Stomach (tissue), 9 donors: ENCODE data around the gene KRTAP17-1. TPM values are rescaled to one million over a fixed set of nuclear protein-coding genes. Genes with fewer than 3 reads are reported as not detected.
A peak's percentile ranks its signal among the peaks of the same experiment; 100 is the strongest.
"Not testable (repeated sequence)": the region's sequence is repeated elsewhere in the genome, so short reads cannot be mapped to it uniquely, and the experiment has no call there.

Experiments used
- DNase-seq, 2 donors: peaks; one replicate each; pipeline versions ENCODE4 v3.0.0 to v3.0.0-alpha.2; 2013 to 2019
- H3K27ac ChIP-seq, 5 donors: fragments of 200-600 bp in 4 of 5; sonication (generic) in 4 of 5; one replicate each; pipeline ENCODE4 v1.5.1; 2013 to 2019; ENCODE audit warnings: mild to moderate bottlenecking in 1 of 5, moderate library complexity in 1 of 5
- H3K27me3 ChIP-seq, 3 donors: fragments of 200-600 bp; sonication (generic); one replicate each; pipeline ENCODE4 v1.5.1; 2017 to 2019; ENCODE audit warnings: mixed run types in 1 of 3
- H3K36me3 ChIP-seq, 4 donors: fragments of 200-600 bp; sonication (generic); 1 replicate in 3 of 4; 2 replicates in 1 of 4; pipeline ENCODE4 v1.5.1; 2016 to 2019
- H3K4me1 ChIP-seq, 4 donors: fragments of 200-600 bp; sonication (generic); one replicate each; pipeline ENCODE4 v1.5.1; 2016 to 2019
- H3K4me3 ChIP-seq, 4 donors: fragments of 200-600 bp; sonication (generic) in 3 of 4; one replicate each; pipeline ENCODE4 v1.5.1; 2016 to 2019; ENCODE audit warnings: mild to moderate bottlenecking in 1 of 4
- H3K9me3 ChIP-seq, 4 donors: fragments of 200-600 bp; sonication (generic); one replicate each; pipeline ENCODE4 v1.5.1; 2016 to 2019
- EP300 ChIP-seq: sonication (generic); formaldehyde crosslinking; IDR thresholded peaks from one replicate; pipeline ENCODE4 v1.6.1; 2017; ENCODE audit warnings: antibody characterized with exemption
- POLR2A ChIP-seq, 4 donors: fragments of 450-650 bp; IDR thresholded peaks; one replicate each; pipeline ENCODE4 v1.6.1; 2016; ENCODE audit warnings: antibody characterized with exemption in 4 of 4, control low read depth in 2 of 4, mild to moderate bottlenecking in 1 of 4, moderate library complexity in 1 of 4
- POLR2AphosphoS5 ChIP-seq, 3 donors: sonication (generic); formaldehyde crosslinking; IDR thresholded peaks; one replicate each; pipeline ENCODE4 v1.6.1; 2016; ENCODE audit warnings: antibody characterized with exemption in 3 of 3
- WGBS, 5 donors: extraction: QIAGEN DNeasy Blood & Tissue Kit in 3 of 5; methylation state at CpG; one replicate each; pipeline versions ENCODE4 v1.1.5 to v1.1.7; 2013 to 2018; 5-methylcytosine and 5-hydroxymethylcytosine counted together
- intact Hi-C: fragments of 100-400 bp; cut with DNase I; formaldehyde crosslinking; loops from one replicate; pipeline ENCODE4 v1.15.1; 2023; ENCODE audit warnings: low total_unique reads
- polyA plus RNA-seq, 3 donors: library from polyadenylated mRNA; stranded (reverse); fragments of 200-250 nt; gene quantifications; one replicate each; pipeline ENCODE4 v1.2.3, GENCODE V29; 2013
- total RNA-seq, 5 donors: library from RNA; depleted of rRNA; stranded (reverse); fragments of >200 nt; gene quantifications; one replicate each; pipeline versions ENCODE4 v1.1.0 to v1.2.3, GENCODE V29; 2014 to 2016
- TF ChIP-seq, protein P1 (sequence below), 7 experiments: fragments of 450-650 bp in 4 of 7; fragments of 200-600 bp in 3 of 7; sonication (generic) in 3 of 7; IDR thresholded peaks; one replicate each; pipeline ENCODE4 v1.5.1; 2016 to 2019; ENCODE audit warnings: antibody characterized with exemption in 7 of 7, control low read depth in 2 of 7, mild to moderate bottlenecking in 1 of 7
- donor health status: healthy with polysubstance abuse.
- donor health status: Bipolar disorder and iron deficiency.
- donor health status: healthy.

Gene KRTAP17-1
- total and polyA plus RNA-seq, 8 donors: not detected

DNA sequence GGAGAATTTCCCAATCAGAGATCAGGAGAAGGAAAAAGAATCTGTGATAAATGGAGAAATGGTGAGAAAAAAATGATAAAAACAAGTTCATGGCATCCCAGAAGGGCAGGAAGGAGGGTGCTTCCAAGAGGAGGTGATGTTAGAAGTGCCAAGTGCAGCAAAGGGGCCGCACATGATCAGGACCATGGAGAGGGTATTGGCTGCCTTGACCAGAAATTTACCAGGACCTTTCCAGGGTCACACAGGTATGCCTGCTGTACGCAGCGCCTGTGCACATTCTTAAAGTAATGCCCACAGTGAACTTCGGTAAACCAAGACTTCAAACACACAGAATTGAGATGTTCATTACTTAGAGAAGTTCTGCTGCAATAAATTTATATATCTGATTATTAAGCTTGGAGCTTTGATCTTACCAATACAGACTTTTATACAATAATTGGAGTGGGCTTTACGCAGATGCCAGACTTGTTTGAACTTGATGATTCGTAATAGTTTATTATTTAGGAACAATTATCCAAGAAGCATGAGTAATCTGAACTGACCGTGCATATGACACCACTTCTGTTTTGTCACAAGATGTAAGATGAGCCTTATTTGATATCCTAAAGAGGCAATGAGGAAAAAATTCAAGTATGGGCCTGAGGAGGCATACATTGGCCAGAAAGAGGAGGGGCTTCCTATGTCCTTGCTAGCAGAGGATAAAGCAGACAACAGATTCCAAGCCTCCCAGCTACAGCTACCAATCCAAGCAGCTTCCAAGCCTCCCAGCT, 37.3 kb upstream of the KRTAP17-1 start:
- intact Hi-C loops: no loop called here
- DNase-seq: peak in 1 of 2 donors; percentile 19
- H3K27me3 ChIP-seq: no peaks in the 10 kb centered on the region
- H3K27ac ChIP-seq: no peak overlapping the region
- 70 to 85% (median 75%) methylated on average over 7 of the region's 7 CpGs for WGBS, 5 donors
- no peaks in the 10 kb centered on the region for H3K4me1 ChIP-seq
- no peaks in the 10 kb centered on the region for H3K9me3 ChIP-seq
- no peak overlapping the region for H3K4me3 ChIP-seq
- no peaks in the 10 kb centered on the region for H3K36me3 ChIP-seq
- TF ChIP-seq EP300: no peak
- TF ChIP-seq, protein P1, sequence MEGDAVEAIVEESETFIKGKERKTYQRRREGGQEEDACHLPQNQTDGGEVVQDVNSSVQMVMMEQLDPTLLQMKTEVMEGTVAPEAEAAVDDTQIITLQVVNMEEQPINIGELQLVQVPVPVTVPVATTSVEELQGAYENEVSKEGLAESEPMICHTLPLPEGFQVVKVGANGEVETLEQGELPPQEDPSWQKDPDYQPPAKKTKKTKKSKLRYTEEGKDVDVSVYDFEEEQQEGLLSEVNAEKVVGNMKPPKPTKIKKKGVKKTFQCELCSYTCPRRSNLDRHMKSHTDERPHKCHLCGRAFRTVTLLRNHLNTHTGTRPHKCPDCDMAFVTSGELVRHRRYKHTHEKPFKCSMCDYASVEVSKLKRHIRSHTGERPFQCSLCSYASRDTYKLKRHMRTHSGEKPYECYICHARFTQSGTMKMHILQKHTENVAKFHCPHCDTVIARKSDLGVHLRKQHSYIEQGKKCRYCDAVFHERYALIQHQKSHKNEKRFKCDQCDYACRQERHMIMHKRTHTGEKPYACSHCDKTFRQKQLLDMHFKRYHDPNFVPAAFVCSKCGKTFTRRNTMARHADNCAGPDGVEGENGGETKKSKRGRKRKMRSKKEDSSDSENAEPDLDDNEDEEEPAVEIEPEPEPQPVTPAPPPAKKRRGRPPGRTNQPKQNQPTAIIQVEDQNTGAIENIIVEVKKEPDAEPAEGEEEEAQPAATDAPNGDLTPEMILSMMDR (IDR thresholded peaks at IDR 0.05): no peak
- TF ChIP-seq POLR2AphosphoS5 (IDR thresholded peaks at IDR 0.05): no peak
- no peak for TF ChIP-seq POLR2A (IDR thresholded peaks at IDR 0.05)

DNA sequence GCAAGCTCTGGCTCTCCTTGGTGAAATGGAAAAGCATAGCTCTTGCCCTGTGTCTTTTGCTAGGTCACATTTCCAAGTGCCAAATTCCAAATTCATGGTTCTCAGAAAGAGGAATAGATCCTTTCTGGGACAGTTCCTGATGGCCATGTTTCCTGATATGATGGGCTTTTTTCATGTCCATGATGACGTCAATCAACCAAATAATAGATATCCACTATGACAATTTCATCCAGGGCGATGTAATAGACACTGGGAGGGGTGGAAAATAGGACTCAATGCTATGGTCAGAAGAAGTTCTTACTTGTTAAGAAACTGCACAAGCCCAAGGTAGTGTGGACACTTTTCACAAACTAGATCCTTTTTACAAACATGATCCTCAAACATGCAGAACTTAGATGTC, 35.7 kb upstream of the KRTAP17-1 start:
- no peak for TF ChIP-seq EP300
- TF ChIP-seq, protein P1 (IDR thresholded peaks at IDR 0.05): no peak
- H3K36me3 ChIP-seq: no peaks in the 10 kb centered on the region
- H3K4me1 ChIP-seq: no peaks in the 10 kb centered on the region
- WGBS, 5 donors: 78 to 91% (median 86%) methylated on average over 2 of the region's 2 CpGs
- H3K4me3 ChIP-seq: no peak overlapping the region
- no peaks in the 10 kb centered on the region for H3K9me3 ChIP-seq
- intact Hi-C loops: no loop called here
- no peak overlapping the region for H3K27ac ChIP-seq
- H3K27me3 ChIP-seq: no peaks in the 10 kb centered on the region
- DNase-seq: no peak

DNA sequence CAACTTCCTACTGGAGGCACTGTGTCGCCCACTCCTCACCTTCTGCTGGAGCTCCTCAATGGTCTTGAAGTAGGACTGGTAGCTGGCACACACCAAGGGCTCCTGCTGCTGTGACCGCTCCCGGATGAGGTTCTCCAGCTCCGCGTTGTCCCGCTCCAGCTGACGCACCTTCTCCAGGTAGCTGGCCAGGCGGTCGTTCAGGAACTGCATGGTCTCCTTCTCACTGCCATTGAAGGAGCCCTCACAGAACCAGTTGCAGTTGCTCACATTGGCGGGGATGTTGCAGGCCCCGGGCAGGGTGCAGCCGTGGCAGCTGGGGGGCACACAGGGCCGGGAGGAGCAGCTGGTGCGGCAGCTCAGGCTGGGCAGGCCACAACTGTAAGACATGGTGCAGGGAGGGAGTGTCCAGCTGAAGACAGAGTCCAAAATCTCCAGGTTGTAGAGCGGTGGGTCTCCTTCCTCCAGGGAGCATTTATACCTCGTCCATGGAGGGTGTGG, 34.9 kb upstream of the KRTAP17-1 start, which contains the start of gene KRT33A:
Gene KRT33A (minus strand): TSS at position 448 of the 498 bp plus-strand sequence. CDS start 61 bp downstream, at position 387.
- H3K27ac ChIP-seq, H3K9me3 ChIP-seq, DNase-seq, intact Hi-C loops, H3K4me1 ChIP-seq, H3K36me3 ChIP-seq, H3K27me3 ChIP-seq, H3K4me3 ChIP-seq: not testable (repeated sequence)
- WGBS, 5 donors: 86 to 91% (median 89%) methylated on average over 14 to 16 of the region's 16 CpGs

DNA sequence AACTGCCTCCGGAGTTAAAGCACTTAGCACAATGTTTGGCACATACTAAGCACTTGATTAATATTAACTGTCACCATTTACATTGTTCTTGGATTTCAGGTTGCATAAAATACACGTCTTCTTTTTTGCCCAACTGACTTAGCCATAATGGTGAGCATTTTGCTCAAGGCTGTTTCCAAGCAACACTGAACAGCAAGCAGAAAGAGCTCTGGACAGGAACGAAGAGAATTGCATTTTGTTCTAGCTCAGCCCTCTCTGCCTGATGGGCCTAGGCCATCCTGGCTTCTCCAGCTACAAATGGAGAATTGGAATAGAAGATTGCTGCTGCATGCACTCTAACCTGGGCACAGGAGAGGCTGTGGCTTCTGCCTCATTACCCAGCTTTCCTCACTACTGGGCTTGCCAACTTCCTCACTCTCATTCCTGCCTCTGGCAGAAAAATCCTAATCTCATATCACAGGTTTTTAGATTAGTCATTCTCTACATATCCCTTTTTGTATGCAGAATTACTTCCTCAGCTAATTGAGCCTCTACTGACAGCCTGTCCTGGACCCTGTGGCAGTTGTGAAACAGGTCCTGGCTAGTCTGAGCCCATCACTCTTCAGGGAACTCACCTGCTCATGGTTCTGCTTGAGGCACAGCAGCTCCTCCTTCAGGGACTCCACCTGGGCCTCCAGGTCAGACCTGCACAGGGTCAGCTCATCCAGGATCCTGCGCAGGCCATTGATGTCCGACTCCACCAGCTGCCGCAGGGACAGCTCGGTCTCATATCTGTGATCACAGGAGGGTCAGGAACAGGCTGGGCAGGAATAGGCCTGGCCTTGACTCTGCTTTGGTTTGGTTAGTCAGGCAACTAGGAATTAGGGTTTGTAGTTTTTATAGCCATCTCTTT, 32.6 kb upstream of the KRTAP17-1 start:
- no peaks in the 10 kb centered on the region for H3K4me1 ChIP-seq
- peaks cover 0 to 1% (median under 1%) of the 10 kb centered on the region in 4 donors for H3K9me3 ChIP-seq
- DNase-seq: peak in 1 of 2 donors; percentile 41
- TF ChIP-seq POLR2AphosphoS5 (IDR thresholded peaks at IDR 0.05): no peak
- TF ChIP-seq, protein P1 (IDR thresholded peaks at IDR 0.05): no peak
- no peak for TF ChIP-seq POLR2A (IDR thresholded peaks at IDR 0.05)
- no peak for TF ChIP-seq EP300
- no peak overlapping the region for H3K4me3 ChIP-seq
- H3K27ac ChIP-seq: no peak overlapping the region
- WGBS, 5 donors: 74 to 83% (median 83%) methylated on average over 7 of the region's 7 CpGs
- H3K27me3 ChIP-seq: no peaks in the 10 kb centered on the region
- intact Hi-C loops: no loop called here
- no peaks in the 10 kb centered on the region for H3K36me3 ChIP-seq

DNA sequence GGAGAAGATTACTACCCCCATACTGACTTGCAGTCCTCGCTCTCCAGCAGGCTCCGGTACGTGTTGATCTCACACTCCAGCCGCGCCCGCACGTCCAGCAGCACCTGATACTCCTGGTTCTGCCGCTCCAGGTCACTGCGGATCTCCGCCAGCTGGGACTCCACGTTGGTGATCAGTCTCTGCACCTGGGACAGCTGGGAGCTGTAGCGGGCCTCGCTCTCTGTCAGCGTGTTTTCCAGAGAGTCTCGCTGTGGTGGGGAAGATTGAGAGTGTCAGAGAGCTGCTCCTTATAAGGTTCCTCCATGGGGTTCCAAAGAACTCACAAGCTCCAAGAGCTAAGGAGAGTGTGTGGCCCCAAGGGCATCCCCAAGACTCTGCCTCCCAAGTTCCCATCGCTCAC, 30.9 kb upstream of the KRTAP17-1 start:
- H3K27me3 ChIP-seq, H3K4me1 ChIP-seq, H3K36me3 ChIP-seq, H3K4me3 ChIP-seq, H3K27ac ChIP-seq, intact Hi-C loops, DNase-seq: not testable (repeated sequence)
- peaks cover 0 to 17% (median 10%) of the 10 kb centered on the region in 4 donors for H3K9me3 ChIP-seq
- 82 to 93% (median 89%) methylated on average over 12 to 16 of the region's 16 CpGs for WGBS, 5 donors
